ENCODE data around the gene RANBP3. TPM values are rescaled to one million over a fixed set of nuclear protein-coding genes. Genes with fewer than 3 reads are reported as not detected.

The RANBP3 gene
- polyA plus RNA-seq, 1 donor, result 72.2 TPM

DNA sequence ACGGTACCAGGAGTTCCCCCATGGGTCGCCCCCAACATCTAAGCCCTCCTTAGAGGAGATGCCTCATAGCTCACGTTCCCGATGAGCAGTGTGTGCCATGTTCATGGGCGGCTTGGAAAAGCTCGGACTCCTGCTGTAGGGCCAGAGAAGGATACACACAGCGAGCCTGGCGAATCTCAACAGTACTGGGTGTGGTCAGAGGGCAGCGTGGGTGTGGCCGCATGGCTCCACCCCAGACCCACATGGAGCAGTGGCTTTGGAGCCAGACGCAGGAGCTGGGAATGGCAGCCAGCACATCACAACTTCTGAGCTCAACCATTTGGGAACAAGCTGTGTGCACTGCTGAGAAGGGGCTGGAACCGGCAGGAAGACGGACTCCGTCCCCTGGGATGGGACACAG is 48.3 kb downstream of the RANBP3 start:
- DNase-seq, result no peak

- no peak for DNase-seq
Observed at GRCh38 chr19:5929179-5929578, 48.8 kb downstream of the RANBP3 start.

DNA sequence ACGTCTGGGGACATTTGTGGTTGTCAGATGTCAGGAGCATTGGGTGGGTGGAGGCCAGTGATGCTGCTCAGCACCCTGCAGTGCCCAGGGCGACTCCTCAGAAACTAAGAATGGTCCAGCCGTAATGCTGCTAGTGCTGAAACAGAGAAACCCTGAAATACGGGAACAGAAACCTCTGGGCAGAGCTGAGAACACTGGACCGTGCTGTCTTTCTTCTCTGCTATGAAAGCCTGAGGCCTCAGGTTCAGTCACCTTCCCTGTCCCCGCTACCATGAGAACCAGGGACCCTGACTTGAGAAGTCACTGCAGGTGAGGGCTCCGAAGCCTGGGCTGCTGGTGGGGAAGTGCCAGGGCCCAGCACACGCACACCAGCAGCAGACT is 50.5 kb downstream of the RANBP3 start:
- DNase-seq, result no peak

DNA sequence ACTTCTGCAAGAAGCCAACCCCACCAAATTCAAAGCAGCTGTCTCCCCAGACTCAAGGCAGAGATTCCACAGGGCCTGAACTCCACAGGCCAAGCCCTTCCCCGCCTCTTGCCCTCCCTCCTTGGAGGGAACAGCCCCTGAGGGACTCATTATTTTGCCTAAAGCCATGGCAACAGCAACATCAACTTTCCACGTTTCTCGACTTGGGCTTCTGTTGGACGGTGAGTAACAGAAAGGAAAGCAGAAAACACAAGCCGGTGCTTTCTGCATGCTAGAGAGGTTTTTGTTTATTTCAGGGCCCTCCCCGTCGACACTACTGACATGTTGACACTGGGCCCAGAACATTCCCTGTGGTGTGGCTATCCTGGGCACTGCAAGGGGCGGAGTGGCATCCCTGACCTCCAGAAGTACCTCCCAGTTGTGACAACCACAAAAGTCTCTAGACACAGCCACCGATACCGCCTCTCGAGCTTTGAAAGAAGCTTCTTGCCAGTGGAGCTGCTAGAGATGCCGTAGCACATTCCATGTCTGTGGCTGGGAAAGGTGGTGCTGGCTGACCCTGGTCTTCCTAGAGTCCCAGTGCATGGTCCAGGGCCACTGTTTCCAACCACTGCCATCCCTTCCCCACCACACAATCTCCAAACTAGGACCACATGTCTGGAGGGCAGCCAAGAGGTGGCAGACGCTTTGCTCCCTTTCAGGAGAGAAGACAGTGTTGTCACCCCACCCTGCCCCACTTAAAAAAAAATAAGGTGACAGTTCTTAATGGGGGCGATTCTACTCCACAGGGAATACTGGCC is 51.1 kb downstream of the RANBP3 start:
- DNase-seq, result no peak

GRCh38 chr19:5925830-5926427 is 52.0 kb downstream of the RANBP3 start:
- no peak for DNase-seq

DNA sequence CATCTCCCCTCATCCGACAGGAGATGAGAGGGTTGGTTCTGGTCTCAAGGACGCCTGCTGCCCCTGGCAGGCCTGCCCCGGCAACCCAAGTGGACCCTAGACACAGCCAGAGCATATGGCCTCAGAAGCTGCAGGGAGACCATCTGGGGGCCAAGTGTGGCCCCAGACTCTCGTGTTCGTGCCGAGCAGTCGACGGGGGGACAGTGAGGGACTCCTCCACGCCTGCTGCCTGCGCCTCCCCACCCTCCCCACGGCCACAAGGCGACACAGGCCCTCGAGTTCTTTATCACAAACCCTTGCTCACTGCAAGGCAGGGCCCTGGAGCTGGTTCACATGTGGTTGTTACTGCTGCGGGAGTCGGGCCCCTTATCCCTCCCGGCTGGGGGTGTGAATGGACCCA is 54.6 kb downstream of the RANBP3 start:
- DNase-seq, result no peak

GRCh38 chr19:5922161-5922545 is 55.8 kb downstream of the RANBP3 start:
- DNase-seq, result no peak

GRCh38 chr19:5921516-5922160 is 56.3 kb downstream of the RANBP3 start:
- no peak for DNase-seq

DNA sequence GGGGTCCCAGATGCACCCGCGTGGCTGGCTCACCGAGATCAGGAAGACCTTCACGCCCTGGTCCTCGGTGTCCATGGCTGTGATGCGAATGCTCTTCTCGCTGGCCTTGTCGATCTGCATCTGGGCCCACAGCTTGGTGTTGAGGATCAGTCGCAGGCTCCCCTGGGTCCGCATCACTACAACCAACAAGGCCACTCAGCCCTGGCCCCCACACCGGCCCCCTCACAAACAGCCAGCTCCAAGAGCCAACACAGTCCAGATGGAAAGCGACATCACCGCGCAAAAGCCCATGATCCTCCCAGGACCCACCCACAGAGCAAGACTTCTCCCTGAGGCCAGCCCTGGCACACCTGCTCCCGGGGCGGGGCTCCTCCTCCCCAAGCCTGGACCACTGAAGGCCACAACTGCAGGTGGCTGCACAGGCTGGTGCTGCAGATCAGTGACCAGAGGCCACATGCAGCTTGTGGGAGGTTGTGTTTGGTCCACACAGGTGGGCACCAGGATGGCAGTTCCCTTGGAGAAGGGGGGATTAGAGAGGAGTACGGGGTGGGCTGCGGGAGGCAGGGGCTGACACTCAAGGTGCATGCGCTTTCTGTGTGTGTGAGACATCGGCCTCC is 59.4 kb downstream of the RANBP3 start:
- no peak for DNase-seq

- no peak for DNase-seq
Observed at GRCh38 chr19:5917431-5918107, 60.4 kb downstream of the RANBP3 start.

- DNase-seq, result no peak
Observed at GRCh38 chr19:5916181-5916708, 61.7 kb downstream of the RANBP3 start.

GRCh38 chr19:5915782-5916165 is 62.2 kb downstream of the RANBP3 start:
- DNase-seq, result no peak

DNA sequence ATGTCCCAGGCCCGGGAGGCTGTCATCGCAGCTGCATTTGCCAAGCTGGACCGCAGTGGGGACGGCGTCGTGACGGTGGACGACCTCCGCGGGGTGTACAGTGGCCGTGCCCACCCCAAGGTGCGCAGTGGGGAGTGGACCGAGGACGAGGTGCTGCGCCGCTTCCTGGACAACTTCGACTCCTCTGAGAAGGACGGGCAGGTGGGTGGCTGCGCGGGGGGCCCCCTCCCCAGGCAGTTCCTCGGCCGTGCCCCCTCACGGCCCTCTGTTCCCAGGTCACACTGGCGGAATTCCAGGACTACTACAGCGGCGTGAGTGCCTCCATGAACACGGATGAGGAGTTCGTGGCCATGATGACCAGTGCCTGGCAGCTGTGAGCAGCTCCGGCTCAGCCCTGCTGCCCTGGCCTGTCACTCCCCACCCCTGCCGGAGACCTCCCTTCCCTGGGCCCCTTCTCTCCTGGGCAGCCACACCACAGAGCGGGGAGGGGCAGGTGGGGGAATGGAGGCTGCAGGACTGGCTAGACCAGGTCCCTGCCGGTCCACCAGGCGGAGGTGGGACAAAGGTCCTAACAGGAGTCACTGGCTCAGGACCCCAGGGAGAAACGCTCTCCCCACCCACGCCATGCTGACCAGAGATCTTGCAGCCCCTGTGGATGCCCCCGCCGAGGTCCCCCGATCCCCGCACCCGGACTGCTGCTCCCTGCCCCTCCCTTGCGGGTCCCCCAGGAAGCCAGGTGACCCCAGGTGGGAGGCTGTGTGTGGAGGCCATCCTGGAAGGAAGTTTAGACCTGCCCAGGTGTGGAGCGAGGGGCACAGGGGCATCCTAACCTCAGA is 62.8 kb downstream of the RANBP3 start:
- no peak for DNase-seq

- DNase-seq, result no peak
Observed at GRCh38 chr19:5914358-5914774, 63.6 kb downstream of the RANBP3 start.

- DNase-seq, result no peak
Observed at GRCh38 chr19:5913739-5914357, 64.1 kb downstream of the RANBP3 start, which contains the start of gene CAPS. TSS of gene CAPS (plus strand) at chr19:5914254. CDS start at chr19:5914407, 153 bp downstream.

DNA sequence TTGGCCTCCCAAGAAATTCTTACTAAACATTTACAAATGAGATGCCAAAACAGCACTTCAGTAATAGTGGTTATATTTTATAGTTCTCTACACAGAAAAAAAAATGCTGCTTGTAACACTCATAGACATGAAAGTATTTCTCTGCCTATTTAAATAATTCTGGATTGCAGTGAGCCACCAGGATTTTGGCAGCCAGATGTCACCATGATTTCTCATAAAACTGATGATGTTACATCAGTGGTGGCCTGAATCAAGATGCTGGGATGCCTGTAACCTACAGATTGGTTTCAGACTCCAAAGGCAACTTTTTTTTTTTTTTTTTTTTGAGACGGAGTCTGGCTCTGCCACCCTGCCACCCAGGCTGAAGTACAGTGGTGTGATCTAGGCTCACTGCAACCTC is 66.6 kb downstream of the RANBP3 start:
- no peak for DNase-seq

- no peak for DNase-seq
Observed at GRCh38 chr19:5910638-5910907, 67.4 kb downstream of the RANBP3 start.

DNA sequence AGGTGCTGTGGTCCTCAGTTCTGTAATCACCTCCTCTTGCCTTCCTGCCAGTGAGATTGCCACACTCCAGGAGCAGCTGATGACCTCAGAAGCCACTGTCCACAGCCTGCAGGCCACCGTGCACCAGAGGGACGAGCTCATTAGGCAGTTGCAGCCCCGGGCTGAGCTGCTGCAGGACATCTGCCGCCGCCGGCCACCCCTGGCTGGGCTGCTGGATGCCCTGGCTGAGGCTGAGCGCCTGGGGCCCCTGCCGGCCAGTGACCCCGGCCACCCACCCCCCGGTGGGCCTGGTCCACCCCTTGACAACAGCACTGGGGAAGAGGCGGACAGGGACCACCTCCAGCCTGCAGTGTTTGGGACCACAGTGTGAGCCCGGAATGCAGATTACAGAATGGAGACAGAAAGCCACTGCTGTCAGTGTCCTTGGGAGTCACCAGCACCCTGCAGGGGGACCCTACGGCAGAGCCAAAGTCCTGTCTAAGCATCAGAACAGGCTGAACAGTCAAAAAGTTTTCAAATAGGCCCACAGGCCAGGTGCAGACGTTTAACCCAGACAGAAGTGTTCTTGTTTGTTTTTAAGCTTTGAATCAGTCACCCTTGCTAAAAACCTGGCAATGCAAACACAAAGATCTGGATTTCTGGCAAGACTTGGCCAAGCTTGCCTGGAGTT is 69.0 kb downstream of the RANBP3 start:
- DNase-seq, result no peak

DNA sequence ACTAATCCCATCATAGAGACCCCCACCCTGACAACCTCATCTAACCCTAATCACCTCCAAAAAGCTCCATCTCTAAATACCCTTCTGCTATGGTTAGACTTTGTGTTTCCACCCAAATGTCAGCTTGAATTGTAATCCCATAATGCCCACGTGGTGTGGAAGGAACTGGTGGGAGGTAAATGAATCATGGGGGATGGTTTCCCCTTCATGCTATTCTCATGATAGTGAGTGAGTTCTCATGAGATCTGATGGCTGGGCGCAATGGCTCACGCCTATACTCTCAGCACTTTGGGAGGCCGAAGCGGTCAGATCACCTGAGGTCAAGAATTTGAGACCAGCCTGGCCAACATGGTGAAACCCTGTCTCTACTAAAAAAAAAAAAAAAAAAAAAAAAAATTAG is 70.7 kb downstream of the RANBP3 start:
- DNase-seq, result no peak

DNA sequence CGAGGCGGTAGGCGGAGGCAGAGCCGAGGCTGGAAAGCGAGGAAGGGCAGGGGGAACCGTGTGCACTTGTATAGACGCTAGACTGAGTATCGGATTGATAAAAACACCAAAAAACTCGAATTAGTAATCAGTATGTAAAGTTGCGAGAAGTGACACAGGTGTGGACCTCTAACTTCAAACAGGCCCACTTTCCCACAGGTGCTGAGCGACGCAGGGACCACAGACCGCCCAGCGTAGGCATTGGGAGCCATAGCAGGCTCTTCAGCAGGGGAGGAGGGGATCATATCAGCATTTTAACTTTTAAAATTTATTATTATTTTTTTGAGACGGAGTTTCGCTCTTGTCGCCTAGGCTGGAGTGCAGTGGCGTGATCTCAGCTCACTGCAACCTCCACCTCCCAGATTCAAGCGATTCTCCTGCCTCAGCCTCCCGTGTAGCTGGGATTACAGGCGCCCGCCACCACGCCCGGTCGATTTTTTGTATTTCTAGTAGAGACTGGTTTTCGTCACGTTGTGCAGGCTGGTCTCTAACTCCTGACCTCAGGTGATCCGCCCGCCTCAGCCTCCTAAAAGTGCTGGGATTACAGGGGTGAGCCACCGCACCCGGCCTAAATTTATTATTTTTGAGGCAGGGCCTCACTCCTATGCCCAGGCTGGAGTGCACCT is 72.7 kb downstream of the RANBP3 start:
- no peak for DNase-seq
